ENCODE data around the gene DNAAF8.

DNAAF8 gene

GRCh38 chr16:4795181-4795827 is 61.0 kb downstream of the DNAAF8 start, which contains the start of gene SMIM22:
TSS of gene SMIM22 (plus strand) at chr16:4795369. CDS start at chr16:4795735, 366 bp downstream.
- H3K4me3 ChIP-seq: no peak within 1 kb of the TSS
- H3K27ac ChIP-seq: no peak within 1 kb of the TSS

- no peak overlapping the region for H3K4me3 ChIP-seq
- no peak overlapping the region for H3K27ac ChIP-seq
Measured at GRCh38 chr16:4795828-4796572, 61.7 kb downstream of the DNAAF8 start.

- H3K4me3 ChIP-seq: no peak overlapping the region
- no peak overlapping the region for H3K27ac ChIP-seq
Measured at GRCh38 chr16:4796982-4797804, 62.9 kb downstream of the DNAAF8 start.

GRCh38 chr16:4797805-4798252 is 63.5 kb downstream of the DNAAF8 start:
- no peak overlapping the region for H3K4me3 ChIP-seq

GRCh38 chr16:4798456-4798855 is 64.1 kb downstream of the DNAAF8 start:
- H3K27ac ChIP-seq: no peak overlapping the region
- H3K4me3 ChIP-seq: no peak overlapping the region

More at GRCh38 chr16:4797805-4798252, 63.5 kb downstream of the DNAAF8 start:
- no peak overlapping the region for H3K27ac ChIP-seq
